Stimulated activated CD8-positive, alpha-beta memory T cell treated with anti-CD3 and anti-CD28 coated beads, Interleukin-12 subunit alpha, Interleukin-12 subunit beta, amount 100 ng/mL, for 24 hours (primary cell): ENCODE results near the gene SDC4.

ENCODE experiments used
- DNase-seq: peaks from one replicate; pipeline ENCODE4 v3.0.0-alpha.2; 2020; ENCODE audit errors: extremely low read depth

SDC4 gene

GRCh38 chr20:45318948-45319347 lies 29.3 kb downstream of the SDC4 start:
- no peak for DNase-seq

- DNase-seq, result no peak
Measured at GRCh38 chr20:45318386-45318939, 29.8 kb downstream of the SDC4 start.

GRCh38 chr20:45317826-45318225 lies 30.4 kb downstream of the SDC4 start:
- DNase-seq, result no peak

- no peak for DNase-seq
Measured at GRCh38 chr20:45316150-45317080, 31.8 kb downstream of the SDC4 start.

GRCh38 chr20:45315672-45316071 lies 32.6 kb downstream of the SDC4 start:
- no peak for DNase-seq

GRCh38 chr20:45313943-45314342 lies 34.3 kb downstream of the SDC4 start:
- DNase-seq, result no peak

- no peak for DNase-seq
Measured at GRCh38 chr20:45313065-45313695, 35.0 kb downstream of the SDC4 start.

GRCh38 chr20:45312241-45312640 lies 36.0 kb downstream of the SDC4 start:
- DNase-seq, result no peak

- DNase-seq, result no peak
Measured at GRCh38 chr20:45311589-45312211, 36.5 kb downstream of the SDC4 start.

GRCh38 chr20:45309075-45309474 lies 39.1 kb downstream of the SDC4 start:
- no peak for DNase-seq

- no peak for DNase-seq
Measured at GRCh38 chr20:45308117-45308778, 40.0 kb downstream of the SDC4 start, which contains the start of gene MATN4. TSS of gene MATN4 (minus strand) at chr20:45308299. CDS start at chr20:45305582, 2,717 bp downstream.

- DNase-seq, result no peak
Measured at GRCh38 chr20:45307076-45307640, 41.1 kb downstream of the SDC4 start.

GRCh38 chr20:45306431-45306982 lies 41.7 kb downstream of the SDC4 start, which contains the start of gene RBPJL:
TSS of gene RBPJL (plus strand) at chr20:45306840. CDS start at chr20:45306923, 83 bp downstream.
- DNase-seq, result no peak

- DNase-seq, result no peak
Measured at GRCh38 chr20:45305262-45305661, 43.0 kb downstream of the SDC4 start.

- DNase-seq, result no peak
Measured at GRCh38 chr20:45304464-45304999, 43.7 kb downstream of the SDC4 start.

GRCh38 chr20:45303586-45304463 lies 44.4 kb downstream of the SDC4 start:
- DNase-seq, result no peak

GRCh38 chr20:45301824-45302271 lies 46.4 kb downstream of the SDC4 start:
- no peak for DNase-seq

GRCh38 chr20:45300961-45301360 lies 47.3 kb downstream of the SDC4 start:
- no peak for DNase-seq

GRCh38 chr20:45299786-45300185 lies 48.4 kb downstream of the SDC4 start:
- no peak for DNase-seq
